Epithelial cell of proximal tubule (primary cell): Measurements from ENCODE around the gene SLC5A6. TPM values are rescaled to one million over a fixed set of nuclear protein-coding genes. Genes with fewer than 3 reads are reported as not detected.

Source experiments
- DNase-seq: peaks from one replicate; pipeline ENCODE4 v3.0.0-alpha.2; 2011; ENCODE audit warnings: low read depth
- H3K4me3 ChIP-seq: 2 replicates; pipeline ENCODE4 v1.5.1; 2011; ENCODE audit warnings: low read depth, mild to moderate bottlenecking, low read length
- total RNA-seq: library from RNA; depleted of rRNA; stranded (reverse); fragments of >200 nt; gene quantifications from 2 replicates; pipeline ENCODE4 v1.2.3, GENCODE V29; 2015
- TF ChIP-seq, protein P1 (sequence below): conservative IDR thresholded peaks from 2 replicates; pipeline ENCODE4 v1.5.1; 2012; ENCODE audit warnings: low read depth, mild to moderate bottlenecking, low read length

Gene SLC5A6
- total RNA-seq, 1 donor from 2014 or later, result 51.5 TPM

DNA sequence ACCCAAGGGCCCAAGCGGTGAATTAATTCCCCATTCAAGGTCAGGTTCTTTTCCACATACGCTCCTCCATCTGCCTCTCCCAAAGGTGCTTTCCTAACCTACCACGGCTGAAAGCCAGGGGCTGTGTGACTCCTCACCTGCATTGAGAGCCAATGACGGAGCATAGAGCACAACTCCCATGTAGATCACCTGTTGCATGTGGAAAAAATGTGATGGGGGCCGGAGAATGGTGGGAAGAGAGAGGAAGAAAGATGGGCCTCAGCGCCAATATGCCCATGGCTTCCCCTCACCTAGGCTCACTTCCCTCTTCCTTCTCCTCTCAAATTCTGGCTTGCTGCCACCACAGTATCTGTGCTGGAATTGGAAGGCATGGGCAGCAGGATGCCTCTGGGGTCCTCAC, 5.7 kb downstream of the SLC5A6 start:
- H3K4me3 ChIP-seq, result no peak overlapping the region
- TF ChIP-seq, protein P1, sequence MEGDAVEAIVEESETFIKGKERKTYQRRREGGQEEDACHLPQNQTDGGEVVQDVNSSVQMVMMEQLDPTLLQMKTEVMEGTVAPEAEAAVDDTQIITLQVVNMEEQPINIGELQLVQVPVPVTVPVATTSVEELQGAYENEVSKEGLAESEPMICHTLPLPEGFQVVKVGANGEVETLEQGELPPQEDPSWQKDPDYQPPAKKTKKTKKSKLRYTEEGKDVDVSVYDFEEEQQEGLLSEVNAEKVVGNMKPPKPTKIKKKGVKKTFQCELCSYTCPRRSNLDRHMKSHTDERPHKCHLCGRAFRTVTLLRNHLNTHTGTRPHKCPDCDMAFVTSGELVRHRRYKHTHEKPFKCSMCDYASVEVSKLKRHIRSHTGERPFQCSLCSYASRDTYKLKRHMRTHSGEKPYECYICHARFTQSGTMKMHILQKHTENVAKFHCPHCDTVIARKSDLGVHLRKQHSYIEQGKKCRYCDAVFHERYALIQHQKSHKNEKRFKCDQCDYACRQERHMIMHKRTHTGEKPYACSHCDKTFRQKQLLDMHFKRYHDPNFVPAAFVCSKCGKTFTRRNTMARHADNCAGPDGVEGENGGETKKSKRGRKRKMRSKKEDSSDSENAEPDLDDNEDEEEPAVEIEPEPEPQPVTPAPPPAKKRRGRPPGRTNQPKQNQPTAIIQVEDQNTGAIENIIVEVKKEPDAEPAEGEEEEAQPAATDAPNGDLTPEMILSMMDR, result no peak
- DNase-seq, result no peak

DNA sequence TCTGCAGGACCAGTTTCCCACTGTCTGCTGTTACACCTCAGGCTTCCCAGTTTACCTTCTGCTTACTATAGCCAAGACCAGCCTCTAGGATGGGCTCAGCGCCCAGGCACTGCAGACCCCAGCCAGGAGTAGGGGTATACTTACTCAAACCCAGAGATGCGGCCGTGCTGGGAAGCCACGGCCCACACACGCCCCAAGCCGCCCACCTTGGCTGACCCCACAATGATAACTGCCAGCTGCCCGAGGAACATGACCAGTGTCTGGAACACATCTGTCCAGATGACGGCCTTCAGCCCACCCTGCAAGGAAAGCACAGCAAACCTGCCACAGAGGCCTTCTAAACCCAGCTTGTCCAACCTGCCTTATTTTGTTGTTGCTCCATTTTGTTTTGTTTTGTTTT, 6.9 kb downstream of the SLC5A6 start:
- no peak overlapping the region for H3K4me3 ChIP-seq
- TF ChIP-seq, protein P1, result no peak
- no peak for DNase-seq

DNA sequence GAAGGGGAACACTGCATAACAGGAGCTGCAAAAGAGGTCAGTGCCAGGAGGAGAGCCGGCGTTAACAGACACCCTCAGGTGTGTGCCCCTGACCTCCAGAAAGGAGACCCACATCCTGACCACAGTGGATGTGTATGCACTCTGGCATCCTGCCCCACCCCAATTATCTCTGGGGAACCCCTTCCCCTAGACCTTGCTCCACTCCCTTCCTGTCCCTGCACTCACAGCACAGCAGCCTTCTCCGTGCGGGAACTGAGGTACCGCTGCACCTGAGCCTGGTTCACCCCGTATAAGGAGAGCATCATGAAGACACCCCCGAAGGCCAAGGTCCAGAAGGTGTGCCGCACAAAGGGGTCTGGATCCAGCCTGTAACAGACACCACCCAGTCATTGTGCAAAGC, 7.5 kb downstream of the SLC5A6 start:
- TF ChIP-seq, protein P1, result no peak
- no peak overlapping the region for H3K4me3 ChIP-seq
- DNase-seq, result no peak

DNA sequence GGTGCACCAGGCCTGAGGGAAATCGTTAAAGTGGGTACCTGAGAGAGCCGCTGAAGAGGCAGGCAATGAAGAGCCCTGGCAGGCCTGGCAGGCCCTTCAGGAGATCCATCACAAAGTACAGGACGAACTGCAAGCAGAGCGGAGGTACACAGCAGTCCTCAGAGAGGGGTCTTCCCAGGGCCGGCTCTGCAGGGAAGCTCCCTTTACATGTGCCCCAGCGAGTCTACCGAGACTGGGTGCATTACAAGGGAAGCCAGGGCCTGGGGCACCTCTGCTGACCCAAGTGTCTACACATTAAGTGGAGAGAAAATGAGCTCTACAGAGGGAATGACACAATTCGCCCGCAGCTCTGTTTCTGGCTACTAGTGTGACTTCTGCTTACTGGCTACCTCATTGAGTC, 8.3 kb downstream of the SLC5A6 start:
- TF ChIP-seq, protein P1, result no peak
- no peak for DNase-seq
- H3K4me3 ChIP-seq, result no peak overlapping the region

DNA sequence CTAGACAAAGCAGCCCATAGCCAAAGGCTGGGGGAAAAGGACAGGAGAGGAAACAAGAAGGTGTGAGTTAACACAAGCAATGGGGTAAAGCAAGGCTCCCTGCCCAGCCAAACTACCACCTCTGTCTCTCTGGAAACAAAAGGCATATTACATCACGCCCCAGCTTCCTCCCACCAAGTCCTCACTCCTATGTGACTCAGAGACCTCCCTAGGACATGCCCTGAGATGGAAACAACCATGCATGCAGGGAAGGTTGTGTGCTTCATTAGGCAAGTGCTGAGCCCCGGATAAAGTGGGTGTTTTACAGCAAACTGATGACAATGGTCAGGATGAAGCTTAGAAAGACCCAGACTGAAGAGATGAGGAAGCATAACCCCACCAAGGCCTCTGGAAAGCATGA, 9.2 kb downstream of the SLC5A6 start:
- H3K4me3 ChIP-seq, result no peak overlapping the region
- TF ChIP-seq, protein P1, result no peak
- no peak for DNase-seq

DNA sequence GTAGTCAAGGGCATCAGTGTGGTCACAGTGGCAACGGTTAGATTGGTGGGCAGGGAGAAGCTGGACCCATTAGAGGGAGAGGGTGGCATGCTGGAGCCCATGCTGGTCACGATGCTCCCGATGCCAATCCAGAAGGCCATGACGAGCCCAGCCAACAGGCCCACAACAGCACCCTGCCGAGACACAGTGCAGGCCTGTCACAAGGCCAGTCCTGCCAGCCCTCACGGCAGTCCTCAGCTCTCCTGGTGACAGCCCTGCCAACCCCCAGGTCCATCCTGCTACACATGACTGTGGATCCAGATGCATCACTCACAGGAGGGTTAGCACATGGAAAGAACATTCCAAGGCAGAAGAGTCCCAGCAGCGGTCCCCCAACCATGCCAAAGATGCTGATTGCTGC, 10.4 kb downstream of the SLC5A6 start:
- H3K4me3 ChIP-seq, result no peak overlapping the region
- no peak for DNase-seq
- TF ChIP-seq, protein P1, result no peak

DNA sequence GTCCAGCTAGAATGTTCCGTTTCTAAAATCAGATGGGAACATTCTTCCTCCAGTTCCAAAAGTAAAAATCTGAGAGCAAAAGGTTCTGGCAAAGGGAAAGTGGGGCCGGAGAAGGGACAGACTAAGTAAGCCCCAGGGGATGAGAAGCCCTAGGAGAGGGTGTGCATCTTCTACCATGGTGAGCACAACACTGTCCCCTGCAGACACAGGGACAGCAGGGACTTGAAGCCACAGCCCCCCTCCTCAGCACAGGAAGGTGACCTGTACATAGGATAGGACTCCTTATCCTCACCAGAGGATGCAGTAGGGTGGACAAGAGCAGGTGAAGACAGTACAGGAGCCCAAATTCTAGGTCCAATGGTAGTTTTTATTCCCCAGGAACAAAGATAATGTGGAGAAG, 12.8 kb downstream of the SLC5A6 start:
- no peak overlapping the region for H3K4me3 ChIP-seq
- no peak for DNase-seq
- TF ChIP-seq, protein P1, result no peak
